GM12878 (cell line): Measurements from ENCODE around the gene ODC1. TPM values are rescaled to one million over a fixed set of nuclear protein-coding genes. Genes with fewer than 3 reads are reported as not detected.

Source experiments
- CBX3 ChIP-seq: fragments of 200-600 bp; sonication (generic); IDR thresholded peaks from 2 replicates; pipeline ENCODE4 v1.6.1; 2016; ENCODE audit warnings: low read depth, borderline replicate concordance
- CBX5 ChIP-seq: sonication (generic); IDR thresholded peaks from 2 replicates; pipeline ENCODE4 v1.6.1; 2016; ENCODE audit warnings: low read depth, moderate library complexity, mild to moderate bottlenecking, inconsistent platforms
- ELK1 ChIP-seq: IDR thresholded peaks from 2 replicates; pipeline ENCODE4 v1.6.1; 2012; ENCODE audit warnings: low read depth, low read length, improper control_type of control experiment
- NBN ChIP-seq: fragments of 450-650 bp; IDR thresholded peaks from 2 replicates; pipeline ENCODE4 v1.6.1; 2016
- RCOR1 ChIP-seq: conservative IDR thresholded peaks from 2 replicates; pipeline ENCODE4 v1.6.1; 2012; ENCODE audit warnings: low read depth, low read length, improper control_type of control experiment
- SMARCA5 ChIP-seq: fragments of 450-650 bp; IDR thresholded peaks from 2 replicates; pipeline ENCODE4 v1.6.1; 2017; ENCODE audit warnings: mild to moderate bottlenecking
- SREBF1 ChIP-seq: IDR thresholded peaks from 2 replicates; pipeline ENCODE4 v1.6.1; 2012; ENCODE audit warnings: mild to moderate bottlenecking, low read length
- TBL1XR1 ChIP-seq: IDR thresholded peaks from 2 replicates; pipeline ENCODE4 v1.6.1; 2012; ENCODE audit warnings: low read depth, low read length, improper control_type of control experiment
- ZNF384 ChIP-seq: IDR thresholded peaks from 2 replicates; pipeline ENCODE4 v1.6.1; 2012; ENCODE audit warnings: low read depth, mild to moderate bottlenecking, low read length, improper control_type of control experiment, borderline replicate concordance
- polyA plus RNA-seq, 11 experiments: library from polyadenylated mRNA; depleted of rRNA in 4 of 11; unstranded in 6 of 11; stranded (reverse) in 5 of 11; fragments of >200 nt; fragmentation: Nextera tagmentation in 4 of 11; fragmentation: Illumina TruSeq in 1 of 11; extraction: Ambion mirVana in 4 of 11; extraction: Trizol in 1 of 11; gene quantifications; 1 replicate in 1 of 11; 2 replicates in 10 of 11; pipeline versions ENCODE4 v1.2.1 to v1.2.3, GENCODE V29; 2011 to 2016; ENCODE audit warnings: inconsistent platforms in 2 of 11, missing spikeins in 2 of 11, low read depth in 1 of 11
- total RNA-seq, 4 experiments: library from RNA; depleted of rRNA in 3 of 4; stranded (reverse); fragments of >200 nt in 3 of 4; fragmentation: Illumina TruSeq in 1 of 4; extraction: Trizol in 1 of 4; gene quantifications; 2 replicates each; pipeline versions ENCODE4 v1.2.1 to v1.2.3, GENCODE V29; 2013 to 2021
- TF ChIP-seq, protein P1 (sequence below): IDR thresholded peaks from 2 replicates; pipeline ENCODE4 v1.6.1; 2011; ENCODE audit warnings: borderline replicate concordance, low read depth, mild to moderate bottlenecking, moderate library complexity, low read length; ENCODE audit not compliant: insufficient read depth, poor library complexity, severe bottlenecking
- TF ChIP-seq, protein P2 (sequence below): IDR thresholded peaks from 2 replicates; pipeline ENCODE4 v1.6.1; 2011; ENCODE audit warnings: low read depth, low read length, improper control_type of control experiment, borderline replicate concordance

The ODC1 gene
- total and polyA plus RNA-seq, 10 of the 15 experiments (the other 5 are each of a cell fraction or from before 2014, with no cell fraction given): 68.5 to 441 (median 340) TPM

DNA sequence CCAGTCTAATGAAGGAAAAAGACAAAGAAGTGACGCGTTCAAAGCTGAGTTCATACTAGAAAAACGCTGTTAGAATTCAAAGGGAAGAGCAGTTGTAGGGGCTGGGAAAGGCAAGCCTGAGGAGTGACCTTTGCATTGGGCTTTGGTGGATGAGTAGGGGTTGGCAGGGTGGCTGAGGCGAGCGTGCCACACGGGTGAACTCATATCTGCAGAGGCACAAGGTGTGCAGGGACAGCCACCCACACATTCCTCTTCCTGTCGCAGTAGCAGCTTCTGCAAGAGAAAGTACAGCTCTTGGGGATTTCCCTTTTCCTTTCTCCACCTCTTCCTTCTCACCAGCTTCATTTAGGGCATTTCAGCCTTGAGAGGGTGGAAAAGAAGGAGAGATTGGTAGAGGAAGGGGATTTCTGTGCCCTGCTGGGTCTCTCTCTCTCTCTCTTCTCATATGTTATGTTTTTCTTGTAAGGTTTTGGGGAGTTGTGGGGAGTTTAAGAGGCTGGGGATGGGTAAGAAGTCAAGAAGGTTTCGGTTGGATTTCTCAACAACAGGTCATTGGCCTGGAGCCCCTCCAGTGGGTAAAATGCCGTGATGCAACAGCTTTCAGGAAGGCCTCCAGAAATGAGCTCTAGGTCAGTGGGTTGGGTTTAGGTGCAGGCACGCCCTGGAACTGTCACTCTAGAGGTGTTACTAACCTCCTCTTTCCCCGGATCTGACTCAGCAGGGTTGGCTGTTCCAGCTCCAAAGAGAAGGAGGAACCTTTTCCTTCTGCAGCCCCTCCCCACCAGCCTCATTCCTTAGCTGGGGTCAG is 40.1 kb downstream of the ODC1 start (continued):
- TF ChIP-seq, protein P1, sequence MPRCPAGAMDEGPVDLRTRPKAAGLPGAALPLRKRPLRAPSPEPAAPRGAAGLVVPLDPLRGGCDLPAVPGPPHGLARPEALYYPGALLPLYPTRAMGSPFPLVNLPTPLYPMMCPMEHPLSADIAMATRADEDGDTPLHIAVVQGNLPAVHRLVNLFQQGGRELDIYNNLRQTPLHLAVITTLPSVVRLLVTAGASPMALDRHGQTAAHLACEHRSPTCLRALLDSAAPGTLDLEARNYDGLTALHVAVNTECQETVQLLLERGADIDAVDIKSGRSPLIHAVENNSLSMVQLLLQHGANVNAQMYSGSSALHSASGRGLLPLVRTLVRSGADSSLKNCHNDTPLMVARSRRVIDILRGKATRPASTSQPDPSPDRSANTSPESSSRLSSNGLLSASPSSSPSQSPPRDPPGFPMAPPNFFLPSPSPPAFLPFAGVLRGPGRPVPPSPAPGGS: no peak
- TF ChIP-seq CBX5 (no peak), SMARCA5 (0 out of 2 replicates have a peak, but pooled peaks have one; percentile 57), CBX3 (no peak), TBL1XR1 (no peak), RCOR1 (no peak), SREBF1 (no peak), ELK1 (no peak), ZNF384 (no peak), NBN (peak; percentile 75)
- TF ChIP-seq, protein P2, sequence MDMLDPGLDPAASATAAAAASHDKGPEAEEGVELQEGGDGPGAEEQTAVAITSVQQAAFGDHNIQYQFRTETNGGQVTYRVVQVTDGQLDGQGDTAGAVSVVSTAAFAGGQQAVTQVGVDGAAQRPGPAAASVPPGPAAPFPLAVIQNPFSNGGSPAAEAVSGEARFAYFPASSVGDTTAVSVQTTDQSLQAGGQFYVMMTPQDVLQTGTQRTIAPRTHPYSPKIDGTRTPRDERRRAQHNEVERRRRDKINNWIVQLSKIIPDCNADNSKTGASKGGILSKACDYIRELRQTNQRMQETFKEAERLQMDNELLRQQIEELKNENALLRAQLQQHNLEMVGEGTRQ: no peak
